GM21737 (cell line): ENCODE results near the gene BBS9.
A peak's percentile ranks its signal among the peaks of the same experiment; 100 is the strongest.
"Not testable (repeated sequence)": the region's sequence is repeated elsewhere in the genome, so short reads cannot be mapped to it uniquely, and the experiment has no call there.

ENCODE experiments used
- ATAC-seq: cut with Tn5 transposase; IDR thresholded peaks from one replicate; pipeline ENCODE4 v1.9.1; 2021; ENCODE audit warnings: mild to moderate bottlenecking, moderate library complexity; ENCODE audit not compliant: unreplicated experiment

The BBS9 gene

GRCh38 chr7:33423646-33424020, 294.3 kb downstream of the BBS9 start:
- peak; percentile 82 for ATAC-seq

GRCh38 chr7:33425395-33425794, 296.0 kb downstream of the BBS9 start:
- no peak for ATAC-seq

- ATAC-seq = no peak
These were observed 296.7 kb downstream of the BBS9 start for GRCh38 chr7:33425929-33426678.

GRCh38 chr7:33428415-33428814, 299.1 kb downstream of the BBS9 start:
- no peak for ATAC-seq

GRCh38 chr7:33431543-33431942, 302.2 kb downstream of the BBS9 start:
- no peak for ATAC-seq

- no peak for ATAC-seq
These were observed 303.5 kb downstream of the BBS9 start for GRCh38 chr7:33432821-33433220.

- no peak for ATAC-seq
These were observed 304.0 kb downstream of the BBS9 start for GRCh38 chr7:33433357-33433756.

GRCh38 chr7:33444511-33444910, 315.1 kb downstream of the BBS9 start:
- no peak for ATAC-seq

- no peak for ATAC-seq
These were observed 317.2 kb downstream of the BBS9 start for GRCh38 chr7:33446551-33446950.

GRCh38 chr7:33448035-33448434, 318.7 kb downstream of the BBS9 start:
- ATAC-seq = no peak

- no peak for ATAC-seq
These were observed 320.5 kb downstream of the BBS9 start for GRCh38 chr7:33449847-33450246.

GRCh38 chr7:33452805-33453502, 323.6 kb downstream of the BBS9 start:
- no peak for ATAC-seq

- ATAC-seq = no peak
These were observed 327.7 kb downstream of the BBS9 start for GRCh38 chr7:33457039-33457438.

- ATAC-seq = no peak
These were observed 329.2 kb downstream of the BBS9 start for GRCh38 chr7:33458581-33458980.

GRCh38 chr7:33459340-33459751, 330.0 kb downstream of the BBS9 start:
- ATAC-seq = no peak

GRCh38 chr7:33463131-33463530, 333.8 kb downstream of the BBS9 start:
- no peak for ATAC-seq

- ATAC-seq = no peak
These were observed 336.8 kb downstream of the BBS9 start for GRCh38 chr7:33466203-33466602.

GRCh38 chr7:33471636-33472242, 342.4 kb downstream of the BBS9 start:
- no peak for ATAC-seq

GRCh38 chr7:33472348-33473025, 343.1 kb downstream of the BBS9 start:
- ATAC-seq = no peak

- ATAC-seq = no peak
These were observed 348.5 kb downstream of the BBS9 start for GRCh38 chr7:33477719-33478480.

- not testable (repeated sequence) for ATAC-seq
These were observed 355.1 kb downstream of the BBS9 start for GRCh38 chr7:33484476-33484875.
